CD14-positive monocyte (primary cell): ENCODE results near the gene CAPN3. TPM values are rescaled to one million over a fixed set of nuclear protein-coding genes. Genes with fewer than 3 reads are reported as not detected.

Experiments
- DNase-seq, 3 donors: peaks; one replicate each; pipeline ENCODE4 v3.0.0-alpha.2; 2011 to 2022
- H2AFZ ChIP-seq: 2 replicates; pipeline ENCODE4 v1.6.0; 2012; ENCODE audit warnings: mild to moderate bottlenecking, low read depth, low read length, inconsistent platforms; ENCODE audit not compliant: insufficient read depth, poor library complexity, severe bottlenecking
- H3K27ac ChIP-seq, 2 donors: 1 replicate in 1 of 2; 2 replicates in 1 of 2; pipeline ENCODE4 v1.5.1; 2012 to 2013; ENCODE audit warnings: low read length in 2 of 2, control low read depth in 1 of 2, inconsistent platforms in 1 of 2, low read depth in 1 of 2, mild to moderate bottlenecking in 1 of 2
- H3K27me3 ChIP-seq, 2 donors: one replicate each; pipeline versions ENCODE4 v1.6.0 to v1.6.1; 2011 to 2013; ENCODE audit warnings: low read length in 2 of 2; ENCODE audit not compliant: control insufficient read depth in 2 of 2, insufficient read depth in 2 of 2
- H3K36me3 ChIP-seq, 2 donors: replicated peaks in 1 of 2; 1 replicate in 1 of 2; 2 replicates in 1 of 2; pipeline versions ENCODE4 v1.5.1 to v1.6.1; 2012 to 2013; ENCODE audit warnings: low read length in 2 of 2, control low read depth in 1 of 2, inconsistent platforms in 1 of 2, mild to moderate bottlenecking in 1 of 2; ENCODE audit not compliant: insufficient read depth in 2 of 2, control insufficient read depth in 1 of 2
- H3K4me1 ChIP-seq, 2 donors: 1 replicate in 1 of 2; 2 replicates in 1 of 2; pipeline versions ENCODE4 v1.5.1 to v1.6.1; 2012 to 2013; ENCODE audit warnings: low read length in 2 of 2, control low read depth in 1 of 2, inconsistent platforms in 1 of 2, mild to moderate bottlenecking in 1 of 2, moderate library complexity in 1 of 2; ENCODE audit not compliant: insufficient read depth in 2 of 2, control insufficient read depth in 1 of 2
- H3K4me2 ChIP-seq: replicated peaks from 2 replicates; pipeline ENCODE3; 2012; ENCODE audit warnings: low read length, moderate library complexity, mild to moderate bottlenecking; ENCODE audit not compliant: poor library complexity, severe bottlenecking; ENCODE audit errors: extremely low read depth
- H3K4me3 ChIP-seq, 3 experiments: fragments of 200-600 bp in 1 of 3; sonication (generic) in 1 of 3; replicated peaks in 1 of 3; 1 replicate in 2 of 3; 2 replicates in 1 of 3; pipeline ENCODE4 v1.5.1; 2011 to 2013; ENCODE audit warnings: low read length in 3 of 3, mild to moderate bottlenecking in 3 of 3, control low read depth in 2 of 3, low read depth in 2 of 3, inconsistent platforms in 1 of 3, moderate library complexity in 1 of 3
- H3K79me2 ChIP-seq: 2 replicates; pipeline ENCODE4 v1.6.0; 2012; ENCODE audit warnings: mild to moderate bottlenecking, control low read depth, inconsistent platforms, low read length, moderate library complexity; ENCODE audit not compliant: insufficient read depth
- H3K9ac ChIP-seq: 2 replicates; pipeline ENCODE4 v1.6.0; 2017; ENCODE audit warnings: low read length, mild to moderate bottlenecking; ENCODE audit not compliant: insufficient read depth, poor library complexity, severe bottlenecking
- H3K9me3 ChIP-seq, 2 donors: replicated peaks in 1 of 2; 1 replicate in 1 of 2; 2 replicates in 1 of 2; pipeline versions ENCODE4 v1.5.1 to v1.6.1; 2012 to 2013; ENCODE audit warnings: low read length in 2 of 2, control low read depth in 1 of 2; ENCODE audit not compliant: control insufficient read depth in 1 of 2, insufficient read depth in 1 of 2
- H4K20me1 ChIP-seq: 2 replicates; pipeline ENCODE4 v1.6.0; 2012; ENCODE audit warnings: mild to moderate bottlenecking, low read length, control low read depth, moderate library complexity; ENCODE audit not compliant: insufficient read depth
- H3K27ac Mint-ChIP-seq, 7 donors: one replicate each; pipeline ENCODE4 v1.8.0; 2020; ENCODE audit warnings: mild to moderate bottlenecking in 7 of 7, mixed read lengths in 7 of 7, moderate library complexity in 6 of 7, inconsistent platforms in 2 of 7
- H3K27me3 Mint-ChIP-seq, 3 donors: one replicate each; pipeline ENCODE4 v1.8.0; 2021 to 2022; ENCODE audit warnings: low read depth in 3 of 3, mild to moderate bottlenecking in 3 of 3, mixed read lengths in 3 of 3, moderate library complexity in 3 of 3, inconsistent platforms in 1 of 3
- H3K36me3 Mint-ChIP-seq, 2 donors: one replicate each; pipeline ENCODE4 v1.8.0; 2020; ENCODE audit warnings: mixed read lengths in 2 of 2, inconsistent platforms in 1 of 2, mild to moderate bottlenecking in 1 of 2
- H3K4me1 Mint-ChIP-seq: one replicate; pipeline ENCODE4 v1.8.0; 2020; ENCODE audit warnings: mild to moderate bottlenecking, mixed read lengths
- H3K4me3 Mint-ChIP-seq, 2 donors: one replicate each; pipeline ENCODE4 v1.8.0; 2020; ENCODE audit warnings: mild to moderate bottlenecking in 2 of 2, mixed read lengths in 2 of 2, moderate library complexity in 1 of 2
- H3K9me3 Mint-ChIP-seq, 7 donors: one replicate each; pipeline ENCODE4 v1.8.0; 2020 to 2022; ENCODE audit warnings: mixed read lengths in 7 of 7, mild to moderate bottlenecking in 6 of 7, moderate library complexity in 6 of 7, inconsistent platforms in 2 of 7
- CTCF ChIP-seq: fragments of 200-600 bp; IDR thresholded peaks from one replicate; pipeline ENCODE4 v1.8.0; 2022; ENCODE audit warnings: antibody characterized with exemption, mild to moderate bottlenecking
- WGBS: methylation state at CpG from one replicate; pipeline ENCODE4 v1.1.5; 2013; ENCODE audit warnings: missing lambda C conversion rate; ENCODE audit not compliant: insufficient coverage; 5-methylcytosine and 5-hydroxymethylcytosine counted together
- intact Hi-C, 2 donors: fragments of 100-400 bp; cut with micrococcal nuclease; formaldehyde crosslinking; loops; one replicate each; pipeline versions ENCODE4 v1.15.0 to v1.15.1; 2023
- polyA plus RNA-seq, 3 donors: library from polyadenylated mRNA; depleted of rRNA in 1 of 3; unstranded in 2 of 3; stranded (reverse) in 1 of 3; fragments of 300-500 nt in 2 of 3; fragments of >200 nt in 1 of 3; fragmentation: Illumina TruSeq in 2 of 3; gene quantifications; 1 replicate in 2 of 3; 2 replicates in 1 of 3; pipeline ENCODE4 v1.2.3, GENCODE V29; 2012 to 2021

Gene CAPN3
- polyA plus RNA-seq, 3 donors: 2.9 to 76.5 (median 3.6) TPM

GRCh38 chr15:42387603-42388002 lies 28.3 kb downstream of the CAPN3 start:
- peaks cover 44 to 79% of the 10 kb centered on the region in 2 donors for H3K36me3 ChIP-seq
- Mint-ChIP-seq H3K27me3 (no peaks in the 10 kb centered on the region), H3K36me3 (peaks cover 53 to 65% of the 10 kb centered on the region in 2 donors), H3K27ac (no peak overlapping the region), H3K4me3 (no peak overlapping the region), H3K4me1 (peaks cover 3% of the 10 kb centered on the region), H3K9me3 (no peaks in the 10 kb centered on the region)
- H3K4me1 ChIP-seq: no peaks in the 10 kb centered on the region
- intact Hi-C loops: no loop called here
- no peak overlapping the region for H3K27ac ChIP-seq
- no peak overlapping the region for H3K4me3 ChIP-seq
- no peak for DNase-seq
- H4K20me1 ChIP-seq: no peaks in the 10 kb centered on the region
- H3K9me3 ChIP-seq: no peaks in the 10 kb centered on the region
- no peaks in the 10 kb centered on the region for H3K79me2 ChIP-seq
- no peak overlapping the region for H3K4me2 ChIP-seq
- TF ChIP-seq CTCF: no peak
- WGBS: 86% methylated on average over 1 of the region's 8 CpGs
- no peaks in the 10 kb centered on the region for H3K27me3 ChIP-seq
- no peak overlapping the region for H3K9ac ChIP-seq
- H2AFZ ChIP-seq: no peak overlapping the region

GRCh38 chr15:42392309-42393024 lies 33.2 kb downstream of the CAPN3 start:
- H3K27ac Mint-ChIP-seq: peak overlapping the region in 2 of 7 donors; percentile 32 to 42
- H3K4me3 Mint-ChIP-seq: no peak overlapping the region
- peaks cover 0 to 2% (median 0%) of the 10 kb centered on the region in 3 donors for H3K27me3 Mint-ChIP-seq

More at GRCh38 chr15:42392309-42393024, 33.2 kb downstream of the CAPN3 start:
- H3K27me3 ChIP-seq: no peaks in the 10 kb centered on the region
- peaks cover 34 to 73% of the 10 kb centered on the region in 2 donors for H3K36me3 ChIP-seq
- no peaks in the 10 kb centered on the region for H4K20me1 ChIP-seq
- no peak overlapping the region for H3K9ac ChIP-seq
- no peaks in the 10 kb centered on the region for H3K9me3 ChIP-seq
- no peak for TF ChIP-seq CTCF
- no peaks in the 10 kb centered on the region for H3K79me2 ChIP-seq
- WGBS: 97% methylated on average over 9 of the region's 11 CpGs
- Mint-ChIP-seq H3K4me1 (no peaks in the 10 kb centered on the region), H3K9me3 (no peaks in the 10 kb centered on the region), H3K36me3 (peaks cover 45 to 65% of the 10 kb centered on the region in 2 donors)
- H3K4me2 ChIP-seq: no peak overlapping the region
- no peaks in the 10 kb centered on the region for H3K4me1 ChIP-seq
- DNase-seq: no peak
- intact Hi-C loops: no loop called here
- no peak overlapping the region for H3K27ac ChIP-seq
- no peak overlapping the region for H3K4me3 ChIP-seq
- no peak overlapping the region for H2AFZ ChIP-seq
